CD4-positive, alpha-beta T cell (primary cell): ENCODE data around the gene TTC27. TPM values are rescaled to one million over a fixed set of nuclear protein-coding genes. Genes with fewer than 3 reads are reported as not detected.

ENCODE experiments used
- ATAC-seq: fragments of 200-7000 bp; cut with Tn5 transposase; one replicate; pipeline ENCODE4 v1.10.0; 2022; ENCODE audit warnings: mild to moderate bottlenecking; ENCODE audit not compliant: poor library complexity
- CTCF ChIA-PET: fragments of 350-600 bp; sonication (Branson Sonifier 250); formaldehyde crosslinking; loops from one replicate; lab custom pipeline; 2021; ENCODE audit warnings: antibody characterized with exemption, inconsistent platforms; lab: Charles Lee
- POLR2A ChIA-PET: fragments of 350-600 bp; sonication (Branson Sonifier 250); formaldehyde crosslinking; loops from one replicate; lab custom pipeline; 2021; ENCODE audit warnings: antibody characterized with exemption, inconsistent platforms; lab: Charles Lee
- DNase-seq, 14 experiments: peaks; one replicate each; pipeline ENCODE4 v3.0.0-alpha.2; 2013 to 2020; ENCODE audit warnings: mixed read lengths in 2 of 14
- H3K27ac ChIP-seq, 2 donors: one replicate each; pipeline versions ENCODE4 v1.5.1 to v1.7.0; 2013; ENCODE audit warnings: low read length in 2 of 2, low read depth in 1 of 2, mild to moderate bottlenecking in 1 of 2
- H3K27me3 ChIP-seq, 2 experiments: 1 replicate in 1 of 2; 2 replicates in 1 of 2; pipeline versions ENCODE4 v1.6.1 to v1.7.0; 2013; ENCODE audit warnings: low read length in 2 of 2, control low read depth in 1 of 2, mild to moderate bottlenecking in 1 of 2, moderate library complexity in 1 of 2; ENCODE audit not compliant: insufficient read depth in 2 of 2, control insufficient read depth in 1 of 2
- H3K36me3 ChIP-seq: one replicate; pipeline ENCODE4 v1.6.1; 2013; ENCODE audit warnings: low read length, control low read depth; ENCODE audit not compliant: insufficient read depth
- H3K4me1 ChIP-seq: one replicate; pipeline ENCODE4 v1.6.1; 2013; ENCODE audit warnings: low read length, control low read depth; ENCODE audit not compliant: insufficient read depth
- H3K4me3 ChIP-seq: one replicate; pipeline ENCODE4 v1.5.1; 2013; ENCODE audit warnings: mild to moderate bottlenecking, low read length, moderate library complexity
- H3K9me3 ChIP-seq, 2 experiments: 1 replicate in 1 of 2; 2 replicates in 1 of 2; pipeline versions ENCODE4 v1.6.1 to v1.7.0; 2013; ENCODE audit warnings: low read length in 2 of 2, mild to moderate bottlenecking in 2 of 2, control low read depth in 1 of 2, moderate library complexity in 1 of 2; ENCODE audit not compliant: control insufficient read depth in 1 of 2, insufficient read depth in 1 of 2
- H3K27ac Mint-ChIP-seq: one replicate; pipeline ENCODE4 v1.8.0; 2020; ENCODE audit warnings: mixed read lengths
- H3K27me3 Mint-ChIP-seq: one replicate; pipeline ENCODE4 v1.8.0; 2021; ENCODE audit warnings: mixed read lengths
- H3K36me3 Mint-ChIP-seq: one replicate; pipeline ENCODE4 v1.8.0; 2021; ENCODE audit warnings: low read depth, mixed read lengths
- H3K4me1 Mint-ChIP-seq: one replicate; pipeline ENCODE4 v1.8.0; 2021; ENCODE audit warnings: low read depth, mixed read lengths
- H3K4me3 Mint-ChIP-seq: one replicate; pipeline ENCODE4 v1.8.0; 2020; ENCODE audit warnings: mild to moderate bottlenecking, mixed read lengths
- H3K9me3 Mint-ChIP-seq: one replicate; pipeline ENCODE4 v1.8.0; 2020; ENCODE audit warnings: mixed read lengths
- intact Hi-C, 2 experiments: fragments of 100-400 bp; cut with DNase I in 1 of 2; cut with micrococcal nuclease in 1 of 2; formaldehyde crosslinking; loops; one replicate each; pipeline versions ENCODE4 v1.15.1 to v1.9.0; 2023 to 2025; cut with DNase I, micrococcal nuclease
- total RNA-seq, 174 experiments: library from RNA in 2 of 174; stranded (reverse) in 2 of 174; gene quantifications; one replicate each; pipeline ENCODE4 v1.2.3 and lab custom pipeline; 2021 to 2026
- TF ChIP-seq, protein P1 (sequence below): fragments of 200-600 bp; IDR thresholded peaks from one replicate; pipeline ENCODE4 v1.8.0; 2022; ENCODE audit warnings: antibody characterized with exemption, mild to moderate bottlenecking

TTC27 gene
- total RNA-seq, 2 experiments from 2014 or later: 11.6 to 17.6 TPM

DNA sequence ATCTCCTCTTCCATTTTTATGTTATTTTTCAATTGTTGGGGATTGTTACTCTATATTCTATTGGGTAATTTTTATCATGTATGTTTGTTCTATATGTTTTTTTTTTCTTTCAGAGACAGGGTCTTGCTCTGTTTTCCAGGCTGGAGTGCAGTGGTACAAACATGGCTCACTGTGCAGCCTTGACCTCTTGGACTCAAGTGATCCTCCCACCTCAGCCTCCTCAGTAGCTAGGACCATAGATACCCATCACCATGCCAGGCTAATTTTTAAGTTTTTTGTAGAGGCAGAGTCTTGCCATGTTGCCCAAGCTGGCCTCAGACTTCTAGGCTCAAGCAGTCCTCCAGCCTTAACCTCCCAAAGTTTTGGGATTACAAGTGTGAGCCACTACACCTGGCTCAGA, 88.7 kb downstream of the TTC27 start:
- no peaks in the 10 kb centered on the region for H3K36me3 ChIP-seq
- no peaks in the 10 kb centered on the region for H3K27me3 ChIP-seq
- no peak overlapping the region for H3K4me3 ChIP-seq
- peaks cover 0 to 5% of the 10 kb centered on the region in 2 experiments for H3K9me3 ChIP-seq
- ChIA-PET CTCF (no interaction called here), POLR2A (no interaction called here)
- H3K4me1 Mint-ChIP-seq: peaks cover 6% of the 10 kb centered on the region
- TF ChIP-seq, protein P1, sequence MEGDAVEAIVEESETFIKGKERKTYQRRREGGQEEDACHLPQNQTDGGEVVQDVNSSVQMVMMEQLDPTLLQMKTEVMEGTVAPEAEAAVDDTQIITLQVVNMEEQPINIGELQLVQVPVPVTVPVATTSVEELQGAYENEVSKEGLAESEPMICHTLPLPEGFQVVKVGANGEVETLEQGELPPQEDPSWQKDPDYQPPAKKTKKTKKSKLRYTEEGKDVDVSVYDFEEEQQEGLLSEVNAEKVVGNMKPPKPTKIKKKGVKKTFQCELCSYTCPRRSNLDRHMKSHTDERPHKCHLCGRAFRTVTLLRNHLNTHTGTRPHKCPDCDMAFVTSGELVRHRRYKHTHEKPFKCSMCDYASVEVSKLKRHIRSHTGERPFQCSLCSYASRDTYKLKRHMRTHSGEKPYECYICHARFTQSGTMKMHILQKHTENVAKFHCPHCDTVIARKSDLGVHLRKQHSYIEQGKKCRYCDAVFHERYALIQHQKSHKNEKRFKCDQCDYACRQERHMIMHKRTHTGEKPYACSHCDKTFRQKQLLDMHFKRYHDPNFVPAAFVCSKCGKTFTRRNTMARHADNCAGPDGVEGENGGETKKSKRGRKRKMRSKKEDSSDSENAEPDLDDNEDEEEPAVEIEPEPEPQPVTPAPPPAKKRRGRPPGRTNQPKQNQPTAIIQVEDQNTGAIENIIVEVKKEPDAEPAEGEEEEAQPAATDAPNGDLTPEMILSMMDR: no peak
- ATAC-seq: no peak
- peaks cover 3% of the 10 kb centered on the region for H3K9me3 Mint-ChIP-seq
- no peaks in the 10 kb centered on the region for H3K27me3 Mint-ChIP-seq
- no peak overlapping the region for H3K27ac ChIP-seq
- no peak overlapping the region for H3K27ac Mint-ChIP-seq
- no peaks in the 10 kb centered on the region for H3K4me1 ChIP-seq
- no peak overlapping the region for H3K4me3 Mint-ChIP-seq
- intact Hi-C loops: no loop called here
- DNase-seq: no peak
- peaks cover 82% of the 10 kb centered on the region for H3K36me3 Mint-ChIP-seq

DNA sequence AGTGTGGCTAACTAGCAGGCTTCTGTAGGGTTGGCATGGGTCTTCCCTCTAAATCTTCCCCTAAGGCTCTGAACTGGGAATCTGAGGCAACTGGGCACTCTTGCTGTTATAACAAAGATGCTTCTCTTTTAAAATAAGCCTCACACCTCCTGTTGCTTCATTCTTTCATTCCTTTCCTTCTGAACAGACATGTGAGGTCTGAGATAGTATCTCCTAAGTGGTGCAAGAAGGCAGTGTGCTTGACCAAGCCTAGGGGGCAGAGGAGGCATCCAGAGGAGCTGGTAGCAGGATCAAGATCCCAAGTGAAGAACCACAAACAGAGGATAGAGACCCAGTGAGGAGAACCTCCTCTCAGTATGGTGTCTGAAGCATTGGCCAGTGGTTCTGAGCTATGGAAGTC, 90.9 kb downstream of the TTC27 start:
- CTCF ChIA-PET: no interaction called here

DNA sequence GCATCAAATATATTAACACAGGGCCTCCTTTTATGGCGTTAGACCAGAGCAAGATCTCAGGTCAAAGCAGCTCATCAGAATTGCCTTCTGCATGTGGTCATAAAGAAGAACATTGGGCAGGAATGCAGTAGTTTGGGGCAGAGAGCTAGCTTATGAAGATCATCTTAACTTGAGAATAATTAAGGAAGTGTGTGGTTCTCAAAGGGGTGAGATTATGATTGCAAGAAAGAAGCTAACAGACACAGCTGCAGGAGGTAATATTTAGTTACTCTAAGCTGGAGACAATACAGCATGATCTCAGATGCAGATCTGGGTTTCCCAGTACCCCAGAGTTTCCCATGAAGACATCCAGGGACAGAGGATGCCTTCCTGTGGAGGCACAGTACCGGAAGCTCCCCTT, 91.6 kb downstream of the TTC27 start:
- CTCF ChIA-PET: no interaction called here
- H3K27me3 Mint-ChIP-seq: no peaks in the 10 kb centered on the region
- H3K9me3 ChIP-seq: no peaks in the 10 kb centered on the region
- no peaks in the 10 kb centered on the region for H3K27me3 ChIP-seq
- POLR2A ChIA-PET: no interaction called here
- no peaks in the 10 kb centered on the region for H3K4me1 ChIP-seq
- TF ChIP-seq, protein P1: no peak
- ATAC-seq (no peak), DNase-seq (no peak)
- no peak overlapping the region for H3K4me3 ChIP-seq
- no peak overlapping the region for H3K27ac Mint-ChIP-seq
- H3K9me3 Mint-ChIP-seq: peaks cover 6% of the 10 kb centered on the region
- H3K36me3 Mint-ChIP-seq: peaks cover 82% of the 10 kb centered on the region
- intact Hi-C loops: no loop called here
- no peak overlapping the region for H3K27ac ChIP-seq
- H3K4me3 Mint-ChIP-seq: no peak overlapping the region
- H3K4me1 Mint-ChIP-seq: peaks cover 10% of the 10 kb centered on the region
- peaks cover 8% of the 10 kb centered on the region for H3K36me3 ChIP-seq

More for the DNA sequence above, 90.9 kb downstream of the TTC27 start:
- Mint-ChIP-seq H3K4me3 (no peak overlapping the region), H3K27ac (no peak overlapping the region), H3K27me3 (no peaks in the 10 kb centered on the region), H3K36me3 (peaks cover 82% of the 10 kb centered on the region), H3K4me1 (peaks cover 10% of the 10 kb centered on the region), H3K9me3 (peaks cover 6% of the 10 kb centered on the region)
- peaks cover 0 to 5% of the 10 kb centered on the region in 2 experiments for H3K9me3 ChIP-seq
- DNase-seq (no peak), ATAC-seq (no peak)
- TF ChIP-seq, protein P1: no peak
- peaks cover 8% of the 10 kb centered on the region for H3K36me3 ChIP-seq
- H3K4me1 ChIP-seq: no peaks in the 10 kb centered on the region
- H3K27ac ChIP-seq: no peak overlapping the region
- no peaks in the 10 kb centered on the region for H3K27me3 ChIP-seq
- no peak overlapping the region for H3K4me3 ChIP-seq
- intact Hi-C loops: no loop called here
- POLR2A ChIA-PET: no interaction called here
